Measurements from ENCODE around the gene TXNDC17.

GRCh38 chr17:6691546-6691945 is 50.7 kb downstream of the TXNDC17 start:
- TF ChIP-seq ZFX (IDR thresholded peaks at IDR 0.05; ENCODE audit: borderline replicate concordance) (no peak), CTCF (IDR thresholded peaks at IDR 0.05) (no peak)
